Peyer's patch (tissue), 4 donors: ENCODE results near the gene REV3L.

ENCODE experiments used
- CTCF ChIP-seq, 6 experiments: fragments of 450-650 bp in 4 of 6; fragments of 200-600 bp in 2 of 6; sonication (generic) in 1 of 6; IDR thresholded peaks; one replicate each; pipeline ENCODE4 v1.5.1; 2017 to 2019; ENCODE audit warnings: antibody characterized with exemption in 6 of 6, mild to moderate bottlenecking in 3 of 6, moderate library complexity in 1 of 6
- POLR2A ChIP-seq, 2 donors: fragments of 450-650 bp; IDR thresholded peaks; one replicate each; pipeline ENCODE4 v1.5.1; 2017; ENCODE audit warnings: antibody characterized with exemption in 2 of 2, mild to moderate bottlenecking in 2 of 2, moderate library complexity in 2 of 2

GRCh38 chr6:111282515-111282914, 200.5 kb downstream of the REV3L start:
- TF ChIP-seq CTCF (IDR thresholded peaks at IDR 0.05) (no peak), POLR2A (IDR thresholded peaks at IDR 0.05) (no peak)
